CMK (cell line): Measurements from ENCODE around the gene TMEM43.

ENCODE experiments used
- DNase-seq: peaks from one replicate; pipeline ENCODE4 v3.0.0-alpha.2; 2010; ENCODE audit warnings: low read depth

TMEM43 gene

DNA sequence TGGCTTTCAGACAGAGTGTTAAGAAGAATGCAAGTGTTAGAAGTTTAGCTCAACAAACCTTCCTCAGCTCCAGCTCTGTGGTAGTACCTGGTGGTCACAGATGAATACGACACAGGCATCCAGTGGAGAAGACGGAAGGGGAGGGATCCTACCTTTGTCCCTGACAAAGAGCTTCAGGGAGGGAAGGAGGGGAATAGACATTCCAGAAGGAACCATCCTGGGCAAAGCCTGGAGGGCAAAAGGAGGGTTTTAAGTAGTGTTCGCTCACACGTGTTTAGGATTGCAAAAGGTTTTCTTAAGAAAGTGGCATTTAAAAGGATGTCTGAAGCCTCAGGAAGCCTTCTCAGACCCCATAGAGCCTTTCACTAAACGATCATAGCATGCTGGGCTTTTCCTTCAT lies 3.0 kb upstream of the TMEM43 start:
- no peak for DNase-seq

DNA sequence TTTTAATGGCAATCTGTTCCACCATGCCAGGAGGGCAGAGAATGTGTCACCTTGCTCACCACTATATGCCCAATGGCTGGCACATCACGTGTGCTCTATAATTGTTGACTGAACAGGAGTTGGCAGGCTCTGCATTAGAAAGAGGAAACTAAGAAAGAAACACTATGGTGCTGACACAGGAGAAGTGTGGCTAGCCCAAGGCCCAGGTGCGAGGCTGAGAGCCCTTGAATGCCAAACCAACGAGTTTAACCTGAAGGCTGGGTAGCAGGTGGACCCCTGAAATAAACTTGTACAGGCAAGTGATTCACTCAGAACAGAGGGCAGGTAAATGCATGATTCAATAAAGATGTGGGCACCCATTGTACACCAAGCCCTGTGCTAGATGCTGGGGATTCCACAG lies 2.6 kb upstream of the TMEM43 start:
- no peak for DNase-seq

DNA sequence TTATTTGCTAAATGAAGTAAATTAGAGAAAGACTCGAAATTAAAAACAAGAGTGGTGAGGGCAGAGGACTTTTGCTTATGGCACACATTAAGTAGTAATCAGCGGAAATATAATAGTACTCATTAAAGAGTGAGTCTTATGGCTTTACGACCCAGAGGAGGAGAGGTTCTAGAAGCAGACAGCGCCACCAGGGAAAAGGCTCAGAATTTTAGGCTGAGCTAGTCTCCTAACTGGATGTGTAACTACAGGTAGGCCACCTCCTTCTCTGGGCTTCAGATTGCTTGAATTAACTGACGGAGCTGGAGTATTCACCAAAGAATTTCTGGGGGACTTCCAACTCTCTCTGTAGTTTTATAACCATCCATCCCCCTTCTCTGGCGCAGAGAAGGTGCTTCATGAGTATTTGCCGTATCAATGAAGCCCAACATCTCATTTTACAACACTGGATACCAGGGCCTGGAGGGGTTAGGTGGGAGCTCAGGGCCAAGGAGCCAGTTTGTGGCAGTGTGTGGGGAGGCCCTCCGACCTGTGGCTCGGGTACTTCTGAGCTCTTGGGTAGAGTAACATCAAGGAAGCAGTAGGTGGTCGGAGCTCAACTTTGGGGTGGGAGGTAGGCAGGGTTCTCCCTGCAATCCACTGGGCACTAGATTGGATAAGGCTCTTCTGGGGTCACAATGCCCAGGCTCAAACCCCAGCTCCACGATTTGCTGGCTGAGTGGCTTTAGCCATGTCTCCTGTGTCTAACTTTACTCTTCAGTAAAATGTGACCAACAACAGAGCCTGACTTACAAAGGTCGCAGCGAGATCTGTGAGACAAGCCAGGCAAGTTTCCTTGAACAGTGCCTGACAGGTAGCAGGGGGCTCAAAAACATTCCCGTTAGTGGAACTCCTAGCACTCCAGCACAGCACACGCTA lies 1.3 kb upstream of the TMEM43 start:
- DNase-seq = no peak

DNA sequence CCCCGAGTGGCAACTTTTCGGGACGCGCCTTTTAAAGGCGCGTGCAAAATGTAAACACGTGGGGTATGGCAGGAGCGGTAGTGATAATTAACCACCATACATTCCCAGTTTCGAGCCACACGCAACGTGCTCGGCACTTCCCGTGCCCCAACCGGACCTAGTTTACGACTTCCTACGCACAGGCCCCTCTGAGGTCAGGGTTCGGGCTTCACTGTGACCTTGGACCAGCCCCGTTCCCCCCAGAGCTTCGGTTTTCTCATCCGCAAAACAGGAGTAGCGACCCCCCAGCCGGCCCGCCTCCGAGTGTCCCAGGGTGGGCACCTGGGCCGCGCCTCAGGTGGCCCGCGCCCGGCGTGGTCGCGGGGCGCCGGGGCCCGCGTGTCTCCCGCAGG lies 633 bp upstream of the TMEM43 start:
- DNase-seq = peak; percentile 65

DNA sequence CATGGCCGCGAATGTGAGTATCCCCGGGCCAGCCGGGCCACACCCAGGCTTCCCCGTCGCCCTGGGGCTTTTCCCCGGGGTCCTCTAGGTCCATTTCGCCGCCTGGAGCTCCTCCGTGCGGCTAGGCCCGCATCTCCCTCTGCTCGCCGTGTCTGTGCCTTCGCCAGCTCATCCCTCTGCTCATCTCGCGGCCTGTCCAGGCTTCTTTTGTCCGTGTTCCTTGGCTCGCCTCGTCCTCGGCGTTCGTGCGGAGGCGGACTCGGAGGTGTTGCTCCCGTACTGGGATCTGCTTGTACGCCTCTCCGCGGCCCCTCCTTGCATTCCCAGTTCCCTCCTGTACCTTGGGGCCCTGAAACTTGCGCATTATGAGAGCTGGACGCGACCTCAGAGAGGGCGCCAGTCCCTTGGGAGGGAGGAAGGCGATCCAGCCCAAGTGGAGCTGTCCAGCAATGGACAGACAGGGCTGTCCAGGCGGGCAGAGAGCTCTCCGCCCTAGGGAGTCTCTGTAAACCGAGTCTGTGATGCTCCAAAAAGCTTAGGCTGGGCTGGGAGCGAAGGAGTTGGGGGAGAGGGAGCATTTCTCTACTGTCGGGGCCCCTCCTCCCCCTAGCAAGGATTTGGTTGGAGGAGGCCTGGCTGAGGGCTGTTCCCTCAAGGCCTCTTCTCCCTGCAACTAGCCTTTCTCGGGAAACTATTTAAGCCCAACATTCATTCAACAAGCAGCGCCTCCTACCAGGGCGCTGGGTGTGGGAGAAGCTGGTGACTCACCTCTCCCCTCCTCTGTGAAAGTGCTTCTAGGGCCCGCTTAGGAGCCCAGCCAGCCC lies 553 bp downstream of the TMEM43 start:
- DNase-seq = no peak

DNA sequence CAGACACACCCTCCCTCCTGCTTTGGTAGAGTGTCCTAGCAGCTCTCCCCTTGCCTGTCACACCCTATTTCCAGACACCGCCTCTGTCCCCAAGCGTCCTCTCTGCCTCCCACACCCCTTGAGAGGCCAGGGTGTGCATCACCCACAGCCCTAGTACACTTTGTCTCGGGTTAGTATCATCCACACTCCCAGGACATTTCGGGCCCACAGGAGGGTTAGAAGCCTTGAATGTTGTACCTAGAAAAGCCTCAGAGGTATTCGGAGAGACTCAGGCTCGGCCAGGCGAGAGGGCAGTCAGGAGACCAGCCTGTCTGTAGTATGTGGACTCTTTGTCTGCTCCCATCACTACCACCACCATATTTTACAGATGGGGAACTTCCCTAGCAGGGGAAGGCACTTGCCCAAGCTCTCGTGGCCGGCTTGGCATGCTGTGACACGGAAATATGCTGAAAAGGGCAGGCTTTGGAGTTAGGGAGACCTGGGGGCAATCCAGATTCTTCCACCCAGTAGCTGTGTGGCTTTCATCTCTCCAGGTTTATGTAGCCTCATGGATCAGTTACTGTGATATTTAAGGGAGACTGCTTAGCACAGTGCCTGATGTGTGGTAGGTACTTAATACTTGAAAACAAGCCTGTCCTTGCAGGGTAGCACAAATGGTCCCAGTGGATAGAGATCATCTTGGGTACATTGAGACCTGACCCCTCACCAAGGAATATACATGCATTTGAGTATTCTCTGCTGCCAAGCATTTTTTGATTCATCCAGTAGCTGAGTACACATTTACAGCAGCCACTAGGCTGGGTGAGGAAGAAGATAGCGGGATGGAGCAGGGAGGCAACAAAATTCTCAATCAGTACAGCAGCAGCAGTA lies 1.4 kb downstream of the TMEM43 start:
- DNase-seq = no peak

DNA sequence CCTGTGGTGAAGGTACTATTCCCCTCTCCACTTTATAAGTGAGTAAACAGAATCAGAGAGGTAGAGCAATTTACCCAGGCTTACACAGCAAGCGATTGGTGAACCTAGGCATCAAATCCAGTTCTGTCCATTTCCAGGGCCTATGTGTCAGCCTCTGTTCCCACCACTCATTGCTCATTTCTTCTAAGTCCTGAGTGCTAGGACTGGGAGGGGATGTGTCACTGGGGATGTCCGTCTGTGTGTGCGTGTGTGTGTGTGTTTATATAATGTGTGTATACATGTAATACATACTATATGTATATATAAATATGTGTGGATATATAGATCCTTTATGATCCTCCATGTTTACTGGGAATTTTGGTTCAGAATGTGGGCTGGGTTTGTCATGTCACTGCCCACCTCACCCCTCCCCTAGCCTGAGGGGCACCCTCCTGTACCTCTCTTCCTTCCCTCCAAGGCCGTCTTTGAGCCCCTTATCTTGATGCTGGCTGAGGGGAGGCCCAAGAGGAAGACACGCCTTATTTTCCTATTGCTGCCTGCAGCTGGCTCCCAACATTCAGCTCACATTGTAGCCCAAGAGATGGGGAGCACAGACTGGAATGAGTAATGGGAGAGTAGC lies 2.1 kb downstream of the TMEM43 start:
- DNase-seq = no peak

DNA sequence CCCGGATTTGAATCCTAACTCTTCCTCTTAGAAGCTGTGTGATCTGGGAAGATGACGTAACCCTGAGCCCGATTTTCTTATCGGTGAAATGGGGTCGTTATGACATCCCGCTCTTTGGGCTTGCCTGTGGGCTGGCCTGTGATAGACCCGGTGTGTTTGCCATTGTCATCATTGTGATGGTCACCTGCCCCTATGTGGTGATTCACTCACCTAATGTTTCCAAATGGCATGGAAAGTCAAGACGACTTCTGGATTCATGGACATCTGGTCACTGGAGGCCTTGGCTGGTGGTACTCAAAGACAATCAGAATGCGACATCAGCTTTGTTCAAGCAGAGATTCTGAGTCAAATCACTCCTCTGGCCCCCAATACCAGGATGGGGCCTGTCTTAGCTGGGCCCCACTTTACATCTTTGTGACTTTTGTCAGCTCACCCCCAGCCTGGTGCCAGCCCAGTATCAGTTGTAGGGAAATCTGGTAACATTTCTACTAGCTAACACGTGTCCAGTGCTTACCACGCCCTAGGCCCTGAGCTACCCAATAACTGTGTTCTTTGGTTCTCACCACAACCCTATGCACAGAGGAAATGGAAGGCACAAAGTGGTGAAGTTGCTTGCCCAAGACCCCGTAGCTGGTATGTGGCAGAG lies 2.8 kb downstream of the TMEM43 start:
- DNase-seq = no peak

DNA sequence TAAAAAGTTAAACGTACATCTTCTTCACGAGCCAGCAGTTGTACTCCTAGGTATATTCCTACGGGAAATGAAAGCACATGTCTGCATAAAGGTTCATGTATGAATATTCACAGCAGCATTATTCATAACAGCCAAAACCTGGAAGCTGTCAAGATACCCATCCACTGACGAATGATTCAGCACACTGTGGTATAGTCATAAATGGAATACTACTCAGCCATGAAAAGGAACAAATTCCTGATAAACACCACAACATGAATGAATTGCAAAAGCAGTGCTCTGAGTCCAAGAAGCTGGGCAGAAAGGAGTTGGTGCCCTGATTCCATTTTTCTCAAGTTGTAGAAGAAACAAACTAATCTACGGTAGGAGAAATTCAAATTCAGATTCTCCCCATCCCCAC lies 3.9 kb downstream of the TMEM43 start:
- DNase-seq = no peak

DNA sequence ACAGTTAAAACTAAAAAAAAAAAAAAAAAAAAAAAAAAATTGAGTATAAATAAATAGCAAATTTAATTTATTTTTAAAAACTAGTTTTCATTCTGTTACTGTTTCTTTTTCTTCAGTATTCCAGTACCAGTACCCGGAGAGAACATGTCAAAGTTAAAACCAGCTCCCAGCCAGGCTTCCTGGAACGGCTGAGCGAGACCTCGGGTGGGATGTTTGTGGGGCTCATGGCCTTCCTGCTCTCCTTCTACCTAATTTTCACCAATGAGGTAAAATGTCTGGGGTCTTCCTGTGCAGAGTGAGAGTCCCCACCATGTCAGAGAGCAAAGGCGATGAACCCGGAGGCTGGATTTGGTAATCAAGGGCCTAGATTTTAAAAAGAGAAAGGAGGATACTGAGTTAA lies 4.4 kb downstream of the TMEM43 start:
- DNase-seq = no peak

DNA sequence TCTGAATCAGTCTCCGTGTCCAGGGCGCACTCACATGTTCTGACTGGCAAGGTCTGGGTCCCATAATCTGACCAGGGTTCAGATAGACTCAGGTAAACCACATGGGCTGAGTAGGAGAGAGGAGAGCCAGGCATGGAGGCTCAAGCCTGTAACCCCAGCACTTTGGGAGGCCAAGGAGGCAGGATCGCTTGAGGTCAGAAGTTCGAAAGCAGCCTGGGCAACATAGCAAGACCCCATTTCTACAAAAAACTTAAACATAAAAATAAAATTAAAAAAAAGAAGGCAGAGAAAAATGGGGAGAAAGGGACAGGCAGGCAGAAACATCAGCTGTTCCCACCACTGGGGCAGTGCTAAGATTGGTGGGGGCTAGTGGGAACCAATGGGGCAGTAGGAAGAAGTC lies 5.4 kb downstream of the TMEM43 start:
- DNase-seq = no peak

DNA sequence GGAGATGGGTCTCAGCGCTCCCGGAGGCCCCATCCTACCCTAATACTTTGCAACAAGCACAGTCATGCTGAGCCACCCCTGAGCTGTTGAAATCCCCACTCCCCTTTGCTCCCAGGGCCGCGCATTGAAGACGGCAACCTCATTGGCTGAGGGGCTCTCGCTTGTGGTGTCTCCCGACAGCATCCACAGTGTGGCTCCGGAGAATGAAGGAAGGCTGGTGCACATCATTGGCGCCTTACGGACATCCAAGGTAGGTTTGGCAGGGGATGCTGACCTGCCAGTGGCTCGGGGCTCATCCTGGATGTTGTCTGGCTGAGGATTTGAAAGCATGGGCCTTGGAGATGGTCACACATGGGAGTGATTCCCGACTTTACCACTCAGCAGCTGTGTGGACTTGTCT lies 5.9 kb downstream of the TMEM43 start:
- DNase-seq = no peak

DNA sequence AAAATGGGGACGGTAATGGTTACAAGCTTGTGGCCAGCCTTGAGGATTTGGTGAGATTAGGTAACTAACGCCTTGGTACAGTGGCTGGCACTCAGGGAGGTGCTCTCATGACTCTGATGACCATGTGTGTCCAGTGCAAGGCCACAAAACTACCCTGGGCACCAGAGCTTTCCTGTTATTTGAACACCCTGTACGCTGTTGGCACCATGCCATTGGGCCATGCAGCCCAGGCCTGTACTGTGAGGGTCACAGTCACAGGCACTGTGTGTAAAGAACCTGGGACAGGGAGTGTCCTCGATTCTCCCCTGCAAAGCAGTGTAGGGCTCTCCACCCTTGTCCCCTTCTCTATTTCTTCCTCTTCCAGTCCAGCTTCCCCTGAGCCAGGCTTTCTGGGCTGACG lies 6.3 kb downstream of the TMEM43 start:
- DNase-seq = no peak

DNA sequence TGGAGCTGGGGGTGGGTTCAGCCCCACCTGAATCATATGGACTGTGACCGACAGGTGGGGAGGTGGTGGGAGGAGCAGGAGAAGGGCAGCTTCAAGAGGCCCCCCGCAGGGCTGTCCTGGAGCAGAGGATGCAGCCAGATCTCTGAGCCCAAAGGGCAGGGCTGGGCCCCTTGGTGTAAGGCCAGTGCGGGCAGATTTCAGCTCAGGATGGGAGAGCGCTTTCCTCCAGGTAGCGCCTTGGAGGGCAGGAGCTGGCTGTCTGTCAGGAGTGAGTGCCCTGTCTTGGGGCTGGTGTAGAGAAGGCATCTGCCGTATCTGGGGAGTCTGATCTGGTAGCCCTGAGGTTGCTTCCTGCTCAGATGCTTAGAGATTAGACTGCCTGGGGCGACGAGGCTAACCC lies 7.3 kb downstream of the TMEM43 start:
- no peak for DNase-seq

DNA sequence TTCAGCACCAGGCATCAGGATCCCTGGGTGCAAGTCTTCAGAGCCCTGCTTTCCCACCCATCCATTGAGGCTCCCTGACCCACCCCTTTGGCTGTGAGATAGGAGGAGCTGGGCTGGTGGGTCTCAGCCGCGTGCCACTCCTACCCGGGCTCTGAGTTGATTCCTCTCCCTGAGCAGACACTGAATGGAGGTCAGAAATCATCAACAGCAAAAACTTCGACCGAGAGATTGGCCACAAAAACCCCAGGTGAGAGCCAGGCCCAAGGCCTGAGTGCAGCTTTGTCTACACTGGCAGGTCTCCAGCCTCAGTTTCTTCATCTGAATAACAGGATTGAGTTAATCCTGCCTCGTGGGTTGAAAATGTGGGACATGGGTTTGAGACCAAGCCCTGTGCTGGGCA lies 7.8 kb downstream of the TMEM43 start:
- no peak for DNase-seq

DNA sequence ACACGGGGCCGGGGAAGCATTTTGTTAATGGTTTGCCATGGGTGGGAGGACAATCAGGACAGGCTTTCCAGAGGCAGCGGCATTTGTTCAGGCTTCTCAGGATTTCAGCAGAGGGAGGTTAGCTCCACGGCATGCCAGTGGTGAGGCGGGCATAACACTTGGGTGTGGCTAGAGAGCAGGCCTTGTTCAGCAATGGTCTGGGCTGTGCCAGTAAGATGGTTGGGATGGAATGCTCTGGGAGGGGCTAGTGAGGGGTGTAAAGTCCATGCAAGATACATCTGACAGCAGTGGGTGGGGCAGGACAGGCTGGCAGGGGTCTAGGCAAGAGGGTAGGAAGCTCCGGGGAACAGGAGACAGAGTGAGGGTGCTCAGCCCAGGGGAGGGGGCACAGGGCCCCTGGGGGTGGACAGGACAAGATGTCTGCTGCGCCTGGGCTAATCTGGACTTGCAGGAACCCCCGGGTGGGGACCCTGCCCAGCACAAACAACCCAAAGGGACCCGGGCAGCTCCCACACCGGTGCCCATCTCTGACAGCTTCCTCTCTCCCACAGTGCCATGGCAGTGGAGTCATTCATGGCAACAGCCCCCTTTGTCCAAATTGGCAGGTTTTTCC lies 8.4 kb downstream of the TMEM43 start:
- no peak for DNase-seq

DNA sequence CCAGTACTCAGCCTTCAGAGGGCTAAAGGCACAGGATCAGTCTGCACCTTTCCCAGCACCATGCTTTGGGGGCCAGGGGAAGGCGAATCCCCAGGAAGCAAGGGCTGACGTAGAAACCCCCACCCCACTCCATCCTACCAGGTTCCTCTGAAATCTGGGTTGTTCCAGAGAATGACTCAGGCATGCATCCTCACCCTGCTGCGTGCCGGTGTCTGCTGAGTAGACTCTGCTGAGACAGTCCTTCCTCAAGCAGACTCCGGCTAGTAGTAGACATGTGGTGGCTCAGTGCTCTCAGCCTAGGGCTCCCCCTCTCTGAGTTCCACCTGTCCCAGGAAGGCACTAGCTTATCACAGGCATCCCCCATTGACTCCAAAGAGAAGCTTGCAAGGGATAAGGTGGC lies 9.0 kb downstream of the TMEM43 start:
- DNase-seq = no peak

DNA sequence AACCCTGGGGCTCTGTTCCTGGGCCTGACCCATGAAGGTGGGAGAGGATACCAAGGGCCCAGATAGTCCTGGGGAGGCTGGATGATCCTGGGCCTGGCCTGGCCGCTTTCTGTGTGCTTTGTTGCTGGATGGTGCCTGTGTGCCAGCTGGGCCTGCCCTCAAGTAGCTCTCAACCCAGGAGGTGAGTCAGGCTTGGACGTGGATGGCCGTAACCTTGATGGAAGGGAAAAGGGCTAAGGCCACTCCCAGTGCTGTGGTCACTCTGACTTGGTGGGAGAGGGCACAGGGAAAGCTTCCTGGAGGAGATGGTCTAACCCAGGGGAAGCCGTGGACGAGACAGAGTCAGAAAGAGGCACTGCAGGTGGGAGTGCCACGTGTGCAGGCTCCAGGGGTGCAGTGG lies 9.4 kb downstream of the TMEM43 start:
- DNase-seq = no peak

DNA sequence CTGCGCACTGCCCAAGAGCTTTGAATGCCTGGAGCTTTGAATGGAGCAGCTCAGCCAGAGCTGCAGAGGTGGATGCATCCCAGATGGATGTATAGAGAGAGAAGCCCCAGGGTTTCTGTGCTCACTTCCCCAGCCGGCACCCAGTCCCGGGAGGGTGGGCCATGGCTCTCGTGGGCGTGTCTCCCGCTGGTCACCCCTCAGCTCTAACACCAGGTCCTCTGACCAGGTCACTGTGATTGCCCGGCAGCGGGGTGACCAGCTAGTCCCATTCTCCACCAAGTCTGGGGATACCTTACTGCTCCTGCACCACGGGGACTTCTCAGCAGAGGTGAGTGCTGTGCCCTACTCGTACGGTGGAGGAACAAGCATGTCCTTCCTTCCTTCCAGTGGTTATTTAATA lies 10.7 kb downstream of the TMEM43 start:
- no peak for DNase-seq

DNA sequence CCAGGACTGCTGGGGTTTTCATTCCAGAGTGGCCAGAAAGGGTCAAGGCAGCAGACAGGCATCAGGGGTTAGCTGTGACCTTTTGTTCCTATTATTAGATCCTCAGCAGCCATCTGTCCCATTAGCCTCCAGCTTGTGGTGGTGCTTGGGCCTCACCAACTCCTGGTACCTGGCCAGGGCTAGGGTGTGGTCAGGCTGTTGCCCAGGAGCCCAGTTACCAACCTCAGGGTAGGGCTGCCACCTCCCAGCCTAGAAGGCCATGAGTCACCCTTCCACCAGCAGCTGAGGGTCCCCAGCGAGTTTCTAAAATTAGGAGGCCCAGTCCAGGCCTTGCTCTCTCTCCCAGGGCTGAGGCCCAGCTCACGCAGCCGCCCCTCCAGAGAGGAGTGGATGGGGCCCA lies 12.2 kb downstream of the TMEM43 start:
- no peak for DNase-seq

DNA sequence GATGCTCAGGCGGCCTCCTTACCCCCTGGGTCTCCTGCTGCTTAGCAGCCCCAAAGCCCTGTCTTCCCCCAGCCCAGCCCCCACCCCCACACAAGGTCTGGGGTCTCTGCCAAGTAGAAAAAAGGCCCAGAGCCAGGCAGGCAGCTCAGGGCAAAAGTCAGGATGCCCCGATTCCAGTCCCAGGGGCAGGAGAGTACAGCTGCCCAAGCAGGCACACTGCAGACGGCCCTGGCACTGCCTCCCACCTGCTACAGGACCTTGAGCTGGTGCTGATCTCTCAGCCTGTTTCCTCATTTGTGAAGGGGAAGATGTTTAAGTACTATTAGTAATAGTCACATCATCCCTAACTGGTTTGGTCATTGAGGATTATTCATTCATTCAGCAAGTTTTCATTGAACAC lies 12.6 kb downstream of the TMEM43 start:
- DNase-seq = no peak
